HG03442 (cell line): ENCODE data around the gene CCNT1.
"Not testable (repeated sequence)": the region's sequence is repeated elsewhere in the genome, so short reads cannot be mapped to it uniquely, and the experiment has no call there.

ENCODE experiments used
- ATAC-seq: cut with Tn5 transposase; IDR thresholded peaks from one replicate; pipeline ENCODE4 v1.9.1; 2021; ENCODE audit warnings: mild to moderate bottlenecking, moderate library complexity; ENCODE audit not compliant: unreplicated experiment

Gene CCNT1

DNA sequence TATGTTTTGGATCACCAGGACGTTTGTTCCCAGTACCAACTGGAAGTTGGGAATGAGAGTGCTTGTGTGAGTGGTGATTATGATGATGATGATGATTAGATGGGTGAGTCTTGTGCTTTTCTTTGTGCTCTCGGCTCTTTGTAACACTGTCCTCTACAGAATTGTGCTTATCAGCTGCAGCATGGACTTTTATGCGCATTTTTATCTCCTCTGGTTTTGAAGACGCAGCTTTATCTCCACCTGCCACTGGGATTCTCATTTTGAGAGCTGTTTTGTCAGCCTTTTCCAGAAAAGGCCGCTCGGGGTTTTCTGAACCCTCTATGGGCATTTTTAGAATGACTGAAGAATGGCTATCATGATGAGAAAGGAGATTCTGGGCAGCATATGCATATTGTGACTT lies 22.9 kb downstream of the CCNT1 start:
- ATAC-seq, result no peak

GRCh38 chr12:48691826-48692487 lies 24.6 kb downstream of the CCNT1 start:
- no peak for ATAC-seq

GRCh38 chr12:48690990-48691389 lies 25.5 kb downstream of the CCNT1 start:
- no peak for ATAC-seq

DNA sequence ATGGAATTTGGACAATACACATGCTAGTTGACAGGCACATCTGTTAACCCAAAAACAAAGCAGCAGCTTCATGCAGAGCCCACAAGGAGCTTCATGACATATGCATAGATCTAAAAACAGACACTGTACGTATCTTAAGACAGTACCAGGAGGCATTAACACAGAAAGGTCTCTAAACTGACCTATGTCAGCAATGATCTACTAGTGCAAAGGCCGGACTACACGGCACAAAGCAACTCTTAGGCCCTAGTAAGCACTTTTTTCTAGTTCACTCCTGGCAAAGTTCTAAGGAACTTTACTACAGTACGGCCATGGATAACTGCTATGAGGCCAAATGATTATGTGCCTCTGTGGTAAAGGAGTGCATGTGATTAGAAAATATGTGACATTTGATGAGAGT lies 26.1 kb downstream of the CCNT1 start:
- ATAC-seq, result no peak

- no peak for ATAC-seq
These were observed 27.7 kb downstream of the CCNT1 start for GRCh38 chr12:48688836-48689235.

GRCh38 chr12:48687592-48687991 lies 28.9 kb downstream of the CCNT1 start:
- no peak for ATAC-seq

GRCh38 chr12:48686615-48687334 lies 29.7 kb downstream of the CCNT1 start:
- ATAC-seq, result no peak

DNA sequence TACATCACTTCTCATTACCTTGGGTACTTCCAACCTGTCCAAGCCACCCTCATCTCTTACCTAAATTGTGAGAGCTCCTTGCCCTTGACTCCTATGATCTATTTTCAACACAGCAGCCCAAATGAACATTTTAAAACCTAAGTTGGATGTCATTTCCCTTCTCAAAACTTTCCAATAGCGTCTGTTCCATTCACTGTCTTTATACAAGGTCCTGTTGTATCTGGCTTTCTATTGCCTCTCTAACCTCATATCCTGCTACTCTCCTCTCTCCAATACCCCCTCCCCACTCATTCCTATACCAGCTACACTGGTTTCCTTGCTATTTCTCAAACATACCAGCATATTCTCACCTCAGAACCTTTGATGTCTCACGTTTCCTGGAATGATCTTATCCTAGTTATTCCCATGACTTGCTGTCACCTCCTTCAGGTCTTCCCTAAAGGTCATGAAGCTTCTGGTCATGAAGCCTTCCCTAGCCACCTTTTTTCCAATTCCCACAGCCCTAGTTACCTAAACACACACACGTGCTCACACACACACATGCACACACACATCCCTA lies 30.4 kb downstream of the CCNT1 start:
- ATAC-seq, result no peak

DNA sequence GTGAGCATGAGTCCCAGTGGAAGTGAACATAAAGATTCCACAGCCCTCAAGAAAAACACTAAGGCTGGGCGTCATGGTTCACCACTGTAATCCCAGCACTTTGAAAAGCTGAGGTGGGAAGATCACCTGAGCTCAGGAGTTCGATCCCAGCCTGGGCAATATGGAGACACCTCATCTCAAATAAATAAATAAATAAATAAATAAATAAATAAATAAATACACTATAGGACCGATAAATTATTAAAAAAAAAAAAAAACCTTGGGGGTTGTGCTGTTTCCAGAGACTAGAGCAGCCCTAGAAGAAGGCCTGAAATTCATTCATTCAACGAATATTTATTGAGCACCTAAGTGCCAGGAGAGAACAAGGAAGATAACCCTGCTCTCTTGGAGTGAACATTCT lies 33.0 kb downstream of the CCNT1 start:
- no peak for ATAC-seq

GRCh38 chr12:48682927-48683326 lies 33.6 kb downstream of the CCNT1 start:
- no peak for ATAC-seq

DNA sequence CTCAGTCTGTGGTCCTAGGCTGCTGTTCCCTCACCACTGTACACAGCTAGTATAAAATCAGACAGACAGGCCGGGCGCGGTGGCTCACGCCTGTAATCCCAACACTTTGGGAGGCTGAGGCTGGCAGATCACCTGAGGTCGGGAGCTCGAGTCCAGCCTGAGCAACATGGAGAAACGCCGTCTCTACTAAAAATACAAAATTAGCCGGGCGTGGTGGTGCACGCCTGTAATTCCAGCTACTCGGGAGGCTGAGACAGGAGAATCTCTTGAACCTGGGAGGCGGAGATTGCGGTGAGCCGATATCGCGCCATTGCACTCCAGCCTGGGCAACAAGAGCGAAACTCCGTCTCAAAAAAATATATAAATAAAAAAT lies 34.0 kb downstream of the CCNT1 start:
- ATAC-seq, result not testable (repeated sequence)

- peak; percentile 95 for ATAC-seq
These were observed 34.6 kb downstream of the CCNT1 start, which contains the start of gene KANSL2 for GRCh38 chr12:48681710-48682532. Gene KANSL2 (minus strand): TSS chr12:48682238. CDS start chr12:48681632, 606 bp downstream.

- ATAC-seq, result no peak
These were observed 35.2 kb downstream of the CCNT1 start for GRCh38 chr12:48681399-48681709.

GRCh38 chr12:48680861-48681260 lies 35.6 kb downstream of the CCNT1 start:
- ATAC-seq, result no peak

DNA sequence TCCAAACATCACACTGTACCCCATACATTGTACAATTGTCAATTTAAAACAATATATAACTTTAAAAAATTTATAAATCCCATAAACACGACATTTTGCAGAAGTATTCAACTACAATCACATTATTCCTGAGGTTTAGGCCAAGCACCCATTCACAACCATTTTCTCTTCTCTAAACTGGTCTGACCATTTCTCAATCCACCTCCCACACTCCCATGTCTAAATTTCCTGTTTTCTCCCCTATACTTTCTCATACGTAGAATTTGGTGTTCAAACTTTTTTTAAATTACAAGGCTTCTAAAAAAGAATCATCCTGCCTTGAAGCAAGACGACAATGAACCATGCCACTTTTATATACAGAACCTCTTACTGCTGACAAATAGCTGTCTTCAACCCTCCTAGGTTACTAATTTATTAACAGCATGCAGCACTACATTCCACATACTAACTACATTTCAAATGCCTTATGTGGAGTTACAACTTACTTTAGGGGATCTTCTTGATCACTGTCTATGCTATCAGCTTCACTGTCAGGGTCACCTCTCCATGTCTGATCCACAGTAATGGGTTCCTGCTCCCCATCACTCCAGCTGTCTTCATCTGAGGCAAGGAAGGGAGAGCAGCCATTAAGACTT lies 37.8 kb downstream of the CCNT1 start:
- ATAC-seq, result no peak

DNA sequence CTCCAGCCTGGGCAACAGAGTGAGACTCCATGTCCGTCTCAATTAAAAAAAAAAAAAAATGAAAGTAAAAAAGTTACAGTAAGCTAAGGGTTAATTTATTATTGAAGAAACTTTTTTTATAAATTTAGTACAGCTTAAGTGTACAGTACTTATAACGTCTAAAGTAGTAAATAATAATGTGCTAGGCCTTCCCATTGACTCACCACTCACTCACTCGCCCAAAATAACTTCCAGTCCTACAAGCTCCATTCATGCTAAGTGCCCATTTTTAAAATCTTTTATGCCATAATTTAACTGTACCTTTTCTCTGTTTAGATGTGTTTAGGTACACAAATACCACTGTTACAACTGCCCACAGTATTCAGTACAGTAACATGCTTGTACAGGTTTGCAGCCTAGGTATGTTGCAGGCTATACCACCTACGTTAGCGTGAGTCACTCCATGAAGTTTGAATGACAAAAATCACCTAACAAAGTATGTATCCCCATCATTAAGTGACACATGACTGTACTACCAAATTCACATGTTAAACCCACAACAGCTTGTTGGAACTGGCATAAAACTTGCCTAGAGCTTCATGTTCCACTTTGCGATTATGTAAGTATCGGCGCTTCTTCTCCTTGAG lies 45.2 kb downstream of the CCNT1 start:
- ATAC-seq, result no peak

GRCh38 chr12:48668996-48669395 lies 47.5 kb downstream of the CCNT1 start:
- no peak for ATAC-seq

DNA sequence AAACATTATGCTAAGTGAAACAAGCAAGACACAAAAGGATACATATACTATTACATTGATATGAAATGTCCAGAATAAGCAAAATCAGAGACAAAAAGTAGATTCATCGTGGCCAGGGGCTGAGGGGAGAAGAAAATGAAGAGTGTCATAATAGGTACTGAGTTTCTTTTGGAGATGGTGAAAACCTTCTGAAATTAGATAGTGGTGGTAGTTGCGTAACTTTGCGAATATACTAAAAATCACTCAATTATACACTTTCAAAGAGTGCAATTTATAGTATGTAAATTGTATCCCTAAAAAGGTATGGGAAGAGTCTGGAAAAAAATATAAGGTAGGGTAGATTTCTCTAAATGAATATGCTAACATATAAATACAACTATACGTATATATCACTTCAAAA lies 56.6 kb downstream of the CCNT1 start:
- no peak for ATAC-seq

GRCh38 chr12:48651681-48652080 lies 64.8 kb downstream of the CCNT1 start:
- ATAC-seq, result no peak

- not testable (repeated sequence) for ATAC-seq
These were observed 71.2 kb downstream of the CCNT1 start for GRCh38 chr12:48645354-48645753.

DNA sequence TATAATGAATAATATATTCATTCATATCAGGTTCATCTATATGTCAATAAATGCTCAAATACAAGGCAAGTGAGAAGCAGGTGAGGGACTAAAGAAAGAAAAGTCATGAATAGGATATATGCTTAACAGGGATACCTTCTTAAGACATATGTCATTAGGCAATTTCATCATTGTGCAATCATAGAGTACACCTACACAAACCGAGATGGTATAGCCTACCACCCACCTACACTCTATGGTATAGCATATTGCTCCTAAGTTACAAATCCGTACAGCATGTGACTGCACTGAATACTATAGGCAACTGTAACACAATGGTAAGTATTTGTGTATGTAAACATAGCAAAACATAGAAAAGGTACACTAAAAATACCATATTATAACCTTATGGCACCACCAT lies 73.5 kb downstream of the CCNT1 start:
- ATAC-seq, result no peak
